K562 (cell line): ENCODE measurements around the gene UGT2A3. TPM values are rescaled to one million over a fixed set of nuclear protein-coding genes. Genes with fewer than 3 reads are reported as not detected.

ENCODE experiments used
- ATAC-seq: fragments of 200-7000 bp; cut with Tn5 transposase; 3 replicates; pipeline ENCODE4 v1.9.1; 2020; ENCODE audit warnings: moderate library complexity
- BruUV-seq: library from RNA; stranded (reverse); fragments of 400-500 nt; replicated peaks from 2 replicates; lab custom pipeline; 2021; lab: Mats Ljungman, UMichigan
- CTCF ChIA-PET: fragments of 300-600 bp; formaldehyde crosslinking; extraction: SDS; loops from one replicate; lab custom pipeline; 2021; ENCODE audit warnings: low intra/inter-chr PET ratio; lab: Yijun Ruan, JAX
- POLR2A ChIA-PET: fragments of 300-600, 350-650 bp; sonication (Branson Sonifier 250); formaldehyde crosslinking; extraction: SDS; loops from one replicate; lab custom pipeline; 2021; ENCODE audit warnings: antibody characterized with exemption, inconsistent platforms; lab: Yijun Ruan, JAX
- DNase-seq, 4 experiments: peaks; one replicate each; pipeline versions ENCODE4 v3.0.0 to v3.0.0-alpha.2; 2011 to 2018; ENCODE audit warnings: low spot score in 3 of 4, mixed read lengths in 3 of 4; ENCODE audit errors: extremely low read depth in 1 of 4
- FAIRE-seq: peaks from 2 replicates; lab custom pipeline; 2011; peaks lifted over from hg19 to GRCh38; lab: Jason Lieb, UNC
- H2AFZ ChIP-seq: 2 replicates; pipeline ENCODE4 v1.6.0; 2011; ENCODE audit warnings: low read depth, low read length, control low read depth, inconsistent platforms
- H3K27ac ChIP-seq: fragments of 200-600 bp; 3 replicates; pipeline ENCODE4 v1.8.0; 2011; ENCODE audit warnings: low read depth, mild to moderate bottlenecking, control low read depth, inconsistent platforms, low read length, moderate library complexity, mixed read lengths; ENCODE audit errors: extremely low read depth
- H3K27me3 ChIP-seq, 2 experiments: fragments of 300-600 bp in 1 of 2; 2 replicates in 1 of 2; 3 replicates in 1 of 2; pipeline versions ENCODE4 v1.6.0 to v1.8.0; 2011; ENCODE audit warnings: inconsistent platforms in 2 of 2, low read length in 2 of 2, mild to moderate bottlenecking in 1 of 2, mixed read lengths in 1 of 2, moderate library complexity in 1 of 2; ENCODE audit not compliant: control insufficient read depth in 2 of 2, insufficient read depth in 2 of 2
- H3K36me3 ChIP-seq: fragments of 300-600 bp; 3 replicates; pipeline ENCODE4 v1.8.0; 2011; ENCODE audit warnings: mild to moderate bottlenecking, low read length, inconsistent platforms; ENCODE audit not compliant: control insufficient read depth, insufficient read depth
- H3K4me1 ChIP-seq, 2 experiments: fragments of 200-600 bp in 1 of 2; replicated peaks in 1 of 2; 2 replicates in 1 of 2; 3 replicates in 1 of 2; pipeline versions ENCODE4 v1.5.1 to v1.8.0; 2011; ENCODE audit warnings: inconsistent platforms in 2 of 2, low read length in 2 of 2, mild to moderate bottlenecking in 1 of 2, mixed read lengths in 1 of 2, moderate library complexity in 1 of 2; ENCODE audit not compliant: control insufficient read depth in 2 of 2, insufficient read depth in 2 of 2
- H3K4me2 ChIP-seq: 2 replicates; pipeline ENCODE4 v1.6.1; 2011; ENCODE audit warnings: low read length, control low read depth, inconsistent platforms, mixed read lengths; ENCODE audit not compliant: insufficient read depth
- H3K4me3 ChIP-seq: fragments of 200-600 bp; sonication (generic), shearing (Covaris generic); 2 replicates; pipeline ENCODE4 v1.5.1; 2016; ENCODE audit warnings: control low read depth, inconsistent platforms
- H3K79me2 ChIP-seq: fragments of 200-600 bp; 3 replicates; pipeline ENCODE4 v1.8.0; 2011; ENCODE audit warnings: low read length, inconsistent platforms; ENCODE audit not compliant: control insufficient read depth, insufficient read depth
- H3K9ac ChIP-seq, 2 experiments: 2 replicates each; pipeline versions ENCODE4 v1.6.0 to v1.6.1; 2011; ENCODE audit warnings: low read depth in 2 of 2, low read length in 2 of 2, control low read depth in 1 of 2, inconsistent platforms in 1 of 2, mild to moderate bottlenecking in 1 of 2, mixed read lengths in 1 of 2; ENCODE audit not compliant: insufficient read depth in 1 of 2
- H3K9me1 ChIP-seq: one replicate; pipeline ENCODE4 v1.6.0; 2011; ENCODE audit warnings: inconsistent platforms, mild to moderate bottlenecking, low read length, moderate library complexity; ENCODE audit not compliant: control insufficient read depth, insufficient read depth
- H3K9me3 ChIP-seq: replicated peaks from 2 replicates; pipeline ENCODE4 v1.5.1; 2011; ENCODE audit warnings: low read depth, low read length, inconsistent platforms; ENCODE audit not compliant: control insufficient read depth, insufficient read depth
- H4K20me1 ChIP-seq: replicated peaks from 2 replicates; pipeline ENCODE4 v1.6.1; 2011; ENCODE audit warnings: low read length, inconsistent platforms, mixed read lengths; ENCODE audit not compliant: control insufficient read depth, insufficient read depth
- ATF6 ChIP-seq: sonication (generic); formaldehyde crosslinking; IDR thresholded peaks from 2 replicates; pipeline ENCODE4 v1.4.0; 2020; ENCODE audit warnings: mild to moderate bottlenecking, missing genetic modification reagents
- FOXK1 ChIP-seq: sonication (generic); formaldehyde crosslinking; IDR thresholded peaks from 2 replicates; pipeline ENCODE4 v1.8.0; 2022; ENCODE audit warnings: missing genetic modification reagents, mild to moderate bottlenecking, borderline replicate concordance
- MLX ChIP-seq, 2 experiments: fragments of 450-650 bp in 1 of 2; sonication (generic) in 1 of 2; formaldehyde crosslinking; conservative IDR thresholded peaks; 2 replicates each; pipeline versions ENCODE4 v1.4.0 to v1.8.1; 2020 to 2022; ENCODE audit warnings: mild to moderate bottlenecking in 1 of 2, missing genetic modification reagents in 1 of 2
- NFXL1 ChIP-seq: fragments of 450-650 bp; formaldehyde crosslinking; IDR thresholded peaks from 2 replicates; pipeline ENCODE4 v1.4.0; 2021; ENCODE audit warnings: mild to moderate bottlenecking
- NRF1 ChIP-seq, 2 experiments: fragments of 450-650 bp; IDR thresholded peaks in 1 of 2; conservative IDR thresholded peaks in 1 of 2; 2 replicates each; pipeline ENCODE4 v1.6.1; 2014; ENCODE audit warnings: mild to moderate bottlenecking in 2 of 2
- RNF219 ChIP-seq: fragments of 250-450 bp; sonication (Bioruptor Pico); IDR thresholded peaks from 2 replicates; pipeline ENCODE4 v1.5.0; 2022; ENCODE audit warnings: mild to moderate bottlenecking
- SFPQ ChIP-seq: fragments of 200-400 bp; formaldehyde crosslinking; IDR thresholded peaks from 2 replicates; pipeline ENCODE4 v1.6.1; 2017; ENCODE audit warnings: mild to moderate bottlenecking, low read depth, low read length, moderate library complexity
- TAF1 ChIP-seq: IDR thresholded peaks from 2 replicates; pipeline ENCODE4 v1.6.1; 2011; ENCODE audit warnings: mild to moderate bottlenecking, low read length, moderate library complexity; ENCODE audit not compliant: insufficient read depth, control insufficient read depth, severe bottlenecking; ENCODE audit errors: extremely low read depth
- TSC22D4 ChIP-seq: fragments of 450-650 bp; IDR thresholded peaks from 2 replicates; pipeline ENCODE4 v1.6.1; 2016; ENCODE audit warnings: missing genetic modification characterization, missing biosample characterization, control low read depth
- ZNF133 ChIP-seq: fragments of 250-450 bp; sonication (Bioruptor Pico); IDR thresholded peaks from 2 replicates; pipeline ENCODE4 v1.4.0; 2020; ENCODE audit warnings: mild to moderate bottlenecking
- ZNF24 ChIP-seq: fragments of 450-650 bp; IDR thresholded peaks from 2 replicates; pipeline ENCODE4 v1.6.1; 2016
- WGBS: fragments of 100-300 bp; shearing (Covaris generic); methylation state at CpG from one replicate; pipeline ENCODE4 v1.1.6; 2016; ENCODE audit warnings: low coverage, mixed read lengths; ENCODE audit not compliant: insufficient coverage; ENCODE audit errors: missing lambda C conversion rate; 5-methylcytosine and 5-hydroxymethylcytosine counted together
- in situ Hi-C: fragments of 300-500 bp; cut with MboI; formaldehyde crosslinking; loops from 4 replicates; pipeline ENCODE4 v1.15.0; 2018; ENCODE audit warnings: inconsistent platforms, mixed read lengths
- intact Hi-C: fragments of 100-400 bp; cut with micrococcal nuclease; formaldehyde crosslinking; loops from 2 replicates; pipeline ENCODE4 v1.14.2; 2022
- polyA plus RNA-seq, 8 experiments: library from polyadenylated mRNA; depleted of rRNA in 4 of 8; stranded (reverse) in 5 of 8; unstranded in 3 of 8; fragments of >200 nt; fragmentation: Nextera tagmentation in 2 of 8; fragmentation: Illumina TruSeq in 1 of 8; extraction: Ambion mirVana in 2 of 8; extraction: Trizol in 1 of 8; gene quantifications; 2 replicates each; pipeline versions ENCODE4 v1.2.1 to v1.2.3, GENCODE V29; 2011 to 2014; ENCODE audit warnings: inconsistent platforms in 1 of 8, missing spikeins in 1 of 8
- total RNA-seq, 7 experiments: library from RNA; depleted of rRNA in 6 of 7; stranded (reverse); fragments of >200 nt in 6 of 7; fragmentation: Illumina TruSeq in 2 of 7; extraction: Trizol in 2 of 7; gene quantifications; 2 replicates each; pipeline versions ENCODE4 v1.2.1 to v1.2.3, GENCODE V29; 2011 to 2021; ENCODE audit warnings: low replicate concordance in 1 of 7

The UGT2A3 gene
- total and polyA plus RNA-seq, 9 of the 15 experiments (the other 6 are each of a cell fraction or from before 2014, with no cell fraction given): not detected

GRCh38 chr4:68950033-68950432, 1.6 kb downstream of the UGT2A3 start (continued):
- no peak for TF ChIP-seq SFPQ
- TF ChIP-seq TAF1: no peak
- TF ChIP-seq NFXL1 (CRISPR knock-in tag): no peak

- no peak overlapping the region for H2AFZ ChIP-seq
- H3K4me2 ChIP-seq: no peak overlapping the region
- no TSS peak for BruUV-seq
- H3K27ac ChIP-seq: no peak overlapping the region
- H3K27me3 ChIP-seq: no peaks in the 10 kb centered on the region
- DNase-seq (no peak), ATAC-seq (no peak), FAIRE-seq (no peak)
- H3K4me1 ChIP-seq: no peaks in the 10 kb centered on the region
- no peaks in the 10 kb centered on the region for H3K9me1 ChIP-seq
- intact Hi-C loops: no loop called here
- ChIA-PET POLR2A (no interaction called here), CTCF (no interaction called here)
- H3K9me3 ChIP-seq: no peaks in the 10 kb centered on the region
- in situ Hi-C loops: no loop called here
- TF ChIP-seq ZNF133: no peak
- TF ChIP-seq RNF219: no peak
- no peak for TF ChIP-seq NRF1 (conservative IDR thresholded peaks at IDR 0.05 in 1 of 2, IDR thresholded peaks at IDR 0.05 in 1 of 2)
- no peak for TF ChIP-seq FOXK1
- no peak for TF ChIP-seq ZNF24
- TF ChIP-seq ATF6 (CRISPR knock-in tag): no peak
- no peak for TF ChIP-seq TSC22D4
- TF ChIP-seq MLX (CRISPR knock-in tag; conservative IDR thresholded peaks at IDR 0.05): no peak
- no peak overlapping the region for H3K9ac ChIP-seq
- H3K36me3 ChIP-seq: no peaks in the 10 kb centered on the region
- H3K79me2 ChIP-seq: no peaks in the 10 kb centered on the region
- no peaks in the 10 kb centered on the region for H4K20me1 ChIP-seq
- 12% methylated on average over 3 of the region's 3 CpGs for WGBS
- no peak overlapping the region for H3K4me3 ChIP-seq
Measured at GRCh38 chr4:68948985-68949384, 2.6 kb downstream of the UGT2A3 start.
